ENCODE data around the gene KRT33B.

KRT33B gene

GRCh38 chr17:41324180-41325075, 45.2 kb downstream of the KRT33B start:
- no peak for DNase-seq (ENCODE audit: low read depth)

- DNase-seq (ENCODE audit: low read depth), result no peak
Measured at GRCh38 chr17:41322903-41323895, 46.4 kb downstream of the KRT33B start.

DNA sequence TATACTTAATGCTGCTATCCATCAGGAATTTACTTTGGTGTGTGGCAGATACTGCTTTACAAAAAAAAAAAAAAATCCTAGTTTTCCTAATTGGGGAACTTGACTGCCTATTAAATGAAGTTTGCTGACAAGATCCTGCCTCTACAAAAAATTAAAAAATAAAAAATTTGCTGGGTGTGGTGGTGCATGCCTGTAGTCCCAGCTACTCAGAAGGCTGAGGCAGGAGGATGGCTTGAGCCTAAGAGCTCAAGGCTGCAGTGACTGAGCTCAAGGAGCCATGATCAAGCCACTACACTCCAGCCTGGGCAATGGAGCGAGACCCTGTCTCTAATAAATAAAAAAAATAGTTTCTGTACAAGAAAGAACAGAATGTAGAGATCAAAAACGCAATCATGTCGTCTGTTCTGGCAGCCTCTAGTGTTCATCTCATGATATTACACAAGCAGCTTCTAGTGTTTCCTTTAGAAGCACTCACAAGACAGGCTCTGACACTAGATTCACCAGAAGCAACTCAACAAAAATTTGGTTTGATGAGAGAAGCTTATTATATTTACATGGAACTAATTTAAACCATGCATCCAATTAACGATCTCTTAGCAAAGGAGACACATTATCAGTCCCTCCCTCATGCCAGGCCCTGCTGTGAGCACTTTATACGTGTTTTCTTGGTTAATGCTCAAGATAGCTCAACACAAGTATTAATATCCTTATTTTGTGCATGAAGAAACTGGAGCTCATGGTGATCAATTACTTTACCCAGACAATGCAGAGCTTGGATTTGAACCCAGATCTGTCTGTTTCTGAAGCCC, 47.3 kb downstream of the KRT33B start:
- peak; percentile 45 for DNase-seq (ENCODE audit: low read depth)

DNA sequence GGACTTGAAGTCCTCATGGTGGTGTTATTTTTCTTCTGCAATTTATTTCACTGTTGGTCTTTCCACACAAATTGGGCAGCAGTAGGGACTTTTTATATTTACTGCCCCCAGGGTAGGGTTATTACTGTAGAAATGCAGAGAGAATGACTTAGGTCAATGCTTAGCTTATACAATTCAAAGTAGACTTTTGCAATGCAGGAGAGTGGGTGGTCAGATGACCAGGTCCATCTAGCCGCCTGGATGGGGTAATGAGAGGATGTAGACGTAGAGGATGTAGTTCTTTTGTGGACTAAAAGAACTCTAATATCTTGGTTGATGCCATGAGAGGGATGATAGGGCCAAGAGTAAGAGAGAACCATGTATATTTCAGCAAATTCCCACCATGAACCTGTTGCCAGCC, 51.4 kb downstream of the KRT33B start:
- no peak for DNase-seq (ENCODE audit: low read depth)

DNA sequence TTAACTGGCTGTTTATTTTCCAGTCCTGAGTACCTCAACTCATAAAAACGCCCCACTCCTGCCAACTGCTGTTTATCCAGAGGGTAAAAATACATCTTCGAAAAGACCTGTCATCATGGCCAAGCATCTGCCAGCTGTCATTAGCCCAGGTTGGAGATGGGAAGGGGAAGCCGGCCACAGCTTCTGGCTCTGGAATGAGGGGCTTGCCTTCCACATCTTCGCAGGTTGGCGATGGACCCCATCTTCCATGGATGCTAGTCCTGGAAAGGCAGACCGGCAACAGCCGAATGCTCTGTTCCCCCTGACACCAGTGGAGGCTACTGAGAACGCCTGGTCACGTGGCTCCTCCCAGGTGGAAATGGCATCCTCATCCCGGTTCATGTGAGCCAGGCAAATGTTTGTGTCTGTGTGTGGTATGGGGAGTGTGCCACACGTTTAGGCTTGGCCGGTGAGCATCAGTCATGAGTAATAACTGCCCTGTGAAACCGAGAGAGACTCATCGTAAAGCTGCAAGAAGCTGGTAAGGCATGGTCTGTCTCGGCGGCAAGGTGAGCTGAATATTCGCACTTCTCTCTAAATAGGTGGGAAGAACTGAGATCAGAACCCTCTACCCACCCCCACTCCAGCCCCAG, 53.7 kb downstream of the KRT33B start:
- no peak for DNase-seq (ENCODE audit: low read depth)

- DNase-seq (ENCODE audit: low read depth), result no peak
Measured at GRCh38 chr17:41315204-41315794, 54.3 kb downstream of the KRT33B start, which contains the start of gene KRTAP17-1. Gene KRTAP17-1, minus strand, starts transcription at chr17:41315710. Its CDS starts 60 bp downstream, at chr17:41315650.
